Lung (tissue), 12 donors: ENCODE data around the gene BNIP5. TPM values are rescaled to one million over a fixed set of nuclear protein-coding genes. Genes with fewer than 3 reads are reported as not detected.

Source experiments
- ATAC-seq: fragments of 200-7000 bp; cut with Tn5 transposase; one replicate; pipeline ENCODE4 v1.9.1; 2020; ENCODE audit warnings: moderate number of reproducible peaks; ENCODE audit not compliant: insufficient read depth, low FRiP score
- DNase-seq, 3 donors: peaks; one replicate each; pipeline ENCODE4 v3.0.0-alpha.2; 2013 to 2017
- H3K27ac ChIP-seq, 2 donors: one replicate each; pipeline ENCODE4 v1.5.1; 2013; ENCODE audit warnings: mild to moderate bottlenecking in 2 of 2, moderate library complexity in 2 of 2, control low read depth in 1 of 2, inconsistent platforms in 1 of 2, low read depth in 1 of 2, low read length in 1 of 2
- H3K27me3 ChIP-seq, 3 donors: one replicate each; pipeline ENCODE4 v1.5.1; 2013; ENCODE audit warnings: low read length in 2 of 3; ENCODE audit not compliant: control insufficient read depth in 3 of 3, insufficient read depth in 3 of 3
- H3K36me3 ChIP-seq, 4 donors: one replicate each; pipeline ENCODE4 v1.5.1; 2013; ENCODE audit warnings: low read length in 4 of 4, mild to moderate bottlenecking in 1 of 4, moderate library complexity in 1 of 4; ENCODE audit not compliant: control insufficient read depth in 4 of 4, insufficient read depth in 4 of 4
- H3K4me1 ChIP-seq, 5 donors: one replicate each; pipeline ENCODE4 v1.5.1; 2013; ENCODE audit warnings: low read length in 5 of 5, mild to moderate bottlenecking in 2 of 5, moderate library complexity in 1 of 5; ENCODE audit not compliant: control insufficient read depth in 5 of 5, insufficient read depth in 5 of 5
- H3K4me3 ChIP-seq: one replicate; pipeline ENCODE4 v1.5.1; 2013; ENCODE audit warnings: mild to moderate bottlenecking, control low read depth, moderate library complexity
- H3K9ac ChIP-seq, 2 donors: one replicate each; pipeline ENCODE4 v1.5.1; 2013; ENCODE audit warnings: low read length in 2 of 2, control low read depth in 1 of 2; ENCODE audit not compliant: insufficient read depth in 1 of 2
- H3K9me3 ChIP-seq, 4 donors: one replicate each; pipeline ENCODE4 v1.5.1; 2013; ENCODE audit warnings: low read length in 3 of 4, mild to moderate bottlenecking in 1 of 4, moderate library complexity in 1 of 4; ENCODE audit not compliant: control insufficient read depth in 4 of 4, insufficient read depth in 3 of 4
- WGBS, 2 donors: extraction: QIAGEN DNeasy Blood & Tissue Kit; methylation state at CpG; one replicate each; pipeline ENCODE4 v1.1.7; 2013; 5-methylcytosine and 5-hydroxymethylcytosine counted together
- polyA plus RNA-seq, 2 donors: library from polyadenylated mRNA; stranded (reverse); fragments of 200-250 nt; gene quantifications; one replicate each; pipeline ENCODE4 v1.2.1, GENCODE V29; 2013
- total RNA-seq, 2 donors: library from RNA; depleted of rRNA in 1 of 2; stranded (reverse); fragments of >200 nt in 1 of 2; gene quantifications; one replicate each; pipeline ENCODE4 v1.2.1, GENCODE V29; 2014 to 2021
- TF ChIP-seq, protein P1 (sequence below): IDR thresholded peaks from 2 replicates; pipeline ENCODE4 v1.5.1; 2012; ENCODE audit warnings: mild to moderate bottlenecking; ENCODE audit errors: control extremely low read depth, extremely low read depth
- donor health status: control.
- donor health status: control.
- donor health status: Bipolar disorder and iron deficiency.
- donor health status: healthy.
- donor health status: DM: yes; HTN: yes; CAD: no.

The BNIP5 gene
- total and polyA plus RNA-seq, 4 donors, result 0.02 to 0.09 (median 0.06) TPM; not detected in 1

DNA sequence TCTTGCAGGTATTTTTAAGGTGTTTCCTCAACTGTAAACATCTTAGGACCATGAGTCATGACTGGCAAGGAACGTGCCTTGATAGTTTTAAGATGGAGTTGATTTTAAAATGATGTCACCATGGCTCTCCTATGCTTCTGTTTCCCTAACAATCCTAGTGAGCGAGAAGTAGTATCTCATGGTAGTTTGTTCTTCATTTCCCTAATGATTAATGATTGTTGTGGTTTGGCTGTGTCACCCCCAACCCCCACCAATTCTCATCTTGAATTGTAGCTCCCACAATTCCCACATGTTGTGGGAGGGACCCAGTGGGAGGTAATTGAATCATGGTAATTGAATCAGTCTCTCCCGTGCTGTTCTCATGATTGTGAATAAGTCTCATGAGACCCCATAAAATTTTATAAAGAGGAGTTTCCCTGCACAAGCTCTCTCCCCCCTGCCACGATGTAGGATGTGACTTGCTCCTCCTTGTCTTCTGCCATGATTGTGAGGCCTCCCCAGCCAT is 16.8 kb upstream of the BNIP5 start:
- H3K27me3 ChIP-seq, result no peaks in the 10 kb centered on the region
- ATAC-seq (no peak), DNase-seq (no peak)
- no peak overlapping the region for H3K9ac ChIP-seq
- H3K4me3 ChIP-seq, result no peak overlapping the region
- H3K9me3 ChIP-seq, result peaks cover 0 to 4% (median 0%) of the 10 kb centered on the region in 4 donors
- H3K27ac ChIP-seq, result no peak overlapping the region
- 81 to 87% methylated on average over 4 of the region's 4 CpGs for WGBS, 2 donors
- peaks cover 0 to 13% (median 7%) of the 10 kb centered on the region in 5 donors for H3K4me1 ChIP-seq
- TF ChIP-seq, protein P1, sequence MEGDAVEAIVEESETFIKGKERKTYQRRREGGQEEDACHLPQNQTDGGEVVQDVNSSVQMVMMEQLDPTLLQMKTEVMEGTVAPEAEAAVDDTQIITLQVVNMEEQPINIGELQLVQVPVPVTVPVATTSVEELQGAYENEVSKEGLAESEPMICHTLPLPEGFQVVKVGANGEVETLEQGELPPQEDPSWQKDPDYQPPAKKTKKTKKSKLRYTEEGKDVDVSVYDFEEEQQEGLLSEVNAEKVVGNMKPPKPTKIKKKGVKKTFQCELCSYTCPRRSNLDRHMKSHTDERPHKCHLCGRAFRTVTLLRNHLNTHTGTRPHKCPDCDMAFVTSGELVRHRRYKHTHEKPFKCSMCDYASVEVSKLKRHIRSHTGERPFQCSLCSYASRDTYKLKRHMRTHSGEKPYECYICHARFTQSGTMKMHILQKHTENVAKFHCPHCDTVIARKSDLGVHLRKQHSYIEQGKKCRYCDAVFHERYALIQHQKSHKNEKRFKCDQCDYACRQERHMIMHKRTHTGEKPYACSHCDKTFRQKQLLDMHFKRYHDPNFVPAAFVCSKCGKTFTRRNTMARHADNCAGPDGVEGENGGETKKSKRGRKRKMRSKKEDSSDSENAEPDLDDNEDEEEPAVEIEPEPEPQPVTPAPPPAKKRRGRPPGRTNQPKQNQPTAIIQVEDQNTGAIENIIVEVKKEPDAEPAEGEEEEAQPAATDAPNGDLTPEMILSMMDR, result no peak
- H3K36me3 ChIP-seq, result no peaks in the 10 kb centered on the region

DNA sequence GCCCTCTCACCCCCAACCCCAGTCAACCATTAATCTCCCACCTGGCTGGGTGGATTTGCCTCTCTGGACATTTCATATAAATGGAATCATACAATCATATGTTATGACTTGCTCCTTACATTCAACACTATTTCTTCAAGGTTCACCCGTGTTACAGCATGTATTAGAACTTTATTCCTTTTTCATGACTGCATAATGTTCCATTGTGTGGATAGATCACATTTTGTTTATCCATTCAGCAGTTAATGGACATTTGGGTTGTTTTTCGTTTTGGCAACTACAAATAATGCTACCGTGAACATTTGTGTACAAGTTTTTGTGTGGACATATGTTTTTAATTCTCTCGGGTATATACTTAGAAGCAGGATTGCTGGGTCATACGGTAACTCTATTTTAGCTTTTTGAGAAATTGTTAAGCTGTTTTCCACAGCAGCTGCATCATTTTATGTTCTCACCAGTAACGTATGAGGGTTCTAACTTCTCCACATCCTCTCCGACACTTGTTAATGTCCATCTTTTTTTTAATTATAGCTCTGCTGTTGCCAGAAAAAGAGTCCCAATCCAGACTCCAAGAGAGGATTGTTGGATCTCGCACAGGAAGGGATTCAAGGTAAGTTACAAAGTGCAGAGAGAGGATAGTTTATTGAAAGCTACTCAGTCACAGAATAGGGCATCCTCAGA is 15.9 kb upstream of the BNIP5 start:
- Histone ChIP-seq H3K27me3 (no peaks in the 10 kb centered on the region), H3K9ac (no peak overlapping the region), H3K4me3 (no peak overlapping the region), H3K27ac (no peak overlapping the region), H3K4me1 (peaks cover 0 to 13% (median 7%) of the 10 kb centered on the region in 5 donors), H3K36me3 (no peaks in the 10 kb centered on the region), H3K9me3 (peaks cover 0 to 4% (median 0%) of the 10 kb centered on the region in 4 donors)
- 89 to 95% methylated on average over 8 of the region's 8 CpGs for WGBS, 2 donors
- no peak for DNase-seq
- no peak for ATAC-seq
- TF ChIP-seq, protein P1, result no peak

DNA sequence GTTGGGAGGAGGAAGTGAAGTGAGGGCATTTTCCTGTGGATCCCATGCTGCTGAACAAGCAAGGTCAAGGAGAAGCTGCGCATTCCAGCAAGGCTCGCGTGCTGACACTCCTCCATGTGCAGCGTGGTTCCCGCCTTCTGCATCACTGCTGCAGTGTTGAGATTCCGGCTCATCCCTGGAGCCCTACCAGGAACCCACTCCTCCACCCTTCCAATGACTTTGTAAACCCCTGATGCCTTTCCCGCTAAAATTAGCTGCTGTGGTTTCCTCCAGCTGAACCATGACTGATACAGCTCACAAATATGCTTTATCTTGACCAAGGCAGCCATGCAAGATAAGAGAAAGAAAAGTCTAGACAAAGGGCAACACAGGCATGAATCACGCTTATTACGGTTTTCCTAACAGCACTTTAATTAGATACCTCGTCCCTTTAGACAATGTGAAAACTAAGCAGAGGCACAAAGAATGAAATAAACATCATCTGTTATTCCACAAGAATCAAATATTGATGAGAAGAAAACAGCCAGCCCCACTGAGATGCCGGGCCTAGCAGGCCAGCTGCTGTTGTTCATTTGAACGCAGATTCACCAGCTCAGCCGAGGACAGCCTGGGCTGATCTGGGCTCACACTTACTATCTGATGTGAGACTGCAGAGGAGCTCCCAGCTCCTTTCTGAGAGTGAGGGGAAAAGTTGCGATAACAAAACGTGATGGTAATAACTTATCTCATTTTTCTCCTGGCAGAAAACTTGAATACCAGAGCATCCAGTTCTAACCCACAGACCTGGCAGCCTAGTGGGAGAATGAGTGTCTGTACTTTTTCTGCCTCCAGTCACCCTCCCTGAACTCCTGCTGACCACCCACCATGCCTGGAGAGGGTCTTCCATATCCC is 14.2 kb upstream of the BNIP5 start:
- ATAC-seq (peak; percentile 50), DNase-seq (peak; percentile 70 to 83 (median 77))
- no peak overlapping the region for H3K9ac ChIP-seq
- no peaks in the 10 kb centered on the region for H3K36me3 ChIP-seq
- TF ChIP-seq, protein P1, result no peak
- H3K4me1 ChIP-seq, result peaks cover 0 to 13% (median 7%) of the 10 kb centered on the region in 5 donors
- no peaks in the 10 kb centered on the region for H3K27me3 ChIP-seq
- no peak overlapping the region for H3K4me3 ChIP-seq
- peak overlapping the region; percentile 49 to 76 for H3K27ac ChIP-seq
- WGBS, 2 donors, result 64% methylated on average over 15 of the region's 15 CpGs
- peaks cover 0 to 4% (median 0%) of the 10 kb centered on the region in 4 donors for H3K9me3 ChIP-seq
